Suppressor macrophage (primary cell): ENCODE results near the gene SH3GL2.

Source experiments
- DNase-seq, 4 experiments: peaks; one replicate each; pipeline ENCODE4 v3.0.0-alpha.2; 2020 to 2022
- total RNA-seq, 17 experiments: gene quantifications; one replicate each; lab custom pipeline; 2026; ENCODE audit warnings: mixed read lengths in 6 of 17, inconsistent platforms in 3 of 17; lab: John Stamatoyannopoulos, UW

The SH3GL2 gene
- 0 to 2.0 (median 0.04) reads per million in 17 experiments for total RNA-seq

DNA sequence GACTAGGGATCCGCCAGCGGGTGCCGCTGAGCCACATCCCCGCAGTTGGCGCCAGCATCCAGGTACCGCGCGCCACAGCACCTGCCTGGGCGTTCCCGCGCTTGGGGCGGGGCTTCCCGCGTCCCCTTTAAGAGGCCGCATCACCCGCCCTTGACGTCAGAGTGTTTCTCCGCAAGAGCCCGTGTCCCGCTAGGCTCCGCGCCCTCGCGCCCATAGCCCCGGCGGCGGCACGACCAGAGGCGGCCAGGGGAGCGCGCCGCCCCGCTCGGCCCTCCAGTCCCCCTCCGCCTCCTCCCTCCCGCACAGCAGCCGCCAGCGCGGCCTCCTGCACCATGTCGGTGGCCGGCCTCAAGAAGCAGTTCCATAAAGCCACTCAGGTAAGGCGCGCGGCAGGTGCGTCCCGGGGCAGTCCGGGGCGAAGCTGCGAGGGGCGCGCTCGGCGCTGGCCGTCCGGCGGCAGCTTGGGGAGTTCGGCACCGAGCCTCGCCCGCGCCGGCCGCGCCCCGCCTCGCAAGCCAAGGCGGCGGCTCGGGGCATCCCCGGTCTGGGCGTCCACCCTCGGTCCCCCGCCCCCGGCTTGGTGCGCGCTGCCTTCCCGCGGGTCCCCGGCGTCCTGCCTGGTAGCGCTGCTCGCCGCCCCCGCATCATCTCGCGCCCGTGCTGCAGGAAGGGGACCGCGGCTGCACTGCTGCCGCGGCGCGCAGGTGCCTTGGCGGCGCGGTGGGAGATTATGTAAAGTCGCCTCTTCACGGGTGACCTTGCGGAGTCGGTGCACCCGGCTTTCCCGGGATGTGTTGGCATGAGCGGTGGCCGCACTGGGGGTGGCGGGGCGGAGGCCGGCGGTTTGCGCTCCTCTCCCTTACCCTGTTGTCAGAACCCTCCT, at the start of gene SH3GL2:
TSS of gene SH3GL2 (plus strand) at position 156 of the 883 bp plus-strand sequence.
- DNase-seq, result peak in 1 of 4 experiments; percentile 9

DNA sequence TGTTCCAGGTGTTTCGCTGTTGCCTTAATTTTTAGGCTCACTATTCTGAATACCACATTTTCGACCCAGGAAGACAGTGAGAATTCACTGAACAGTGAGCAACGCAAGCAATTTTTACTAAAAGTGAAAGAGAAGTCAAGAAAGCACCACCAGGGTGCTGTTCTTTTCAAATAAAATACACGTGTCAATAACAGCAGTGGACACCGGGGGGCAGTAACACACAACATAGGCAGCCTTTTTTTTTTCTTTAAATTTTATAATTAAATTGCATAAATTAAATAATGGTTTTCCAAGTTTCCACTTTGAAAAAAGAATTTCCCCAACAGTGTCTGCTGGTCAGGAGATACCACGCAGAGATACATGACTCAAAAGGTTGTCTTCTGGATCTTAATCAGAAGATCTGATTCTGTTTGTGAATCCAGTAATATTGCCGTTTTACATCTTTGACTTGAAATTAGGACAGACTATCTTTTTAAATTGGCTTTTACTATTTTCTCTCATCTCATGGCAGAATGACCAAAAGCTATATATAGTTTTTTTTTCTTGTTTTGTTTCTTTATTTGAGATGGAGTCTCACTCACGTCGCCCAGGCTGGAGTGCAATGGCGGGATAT, 47.1 kb upstream of the SH3GL2 start:
- peak; percentile 44 to 61 (median 56) for DNase-seq

DNA sequence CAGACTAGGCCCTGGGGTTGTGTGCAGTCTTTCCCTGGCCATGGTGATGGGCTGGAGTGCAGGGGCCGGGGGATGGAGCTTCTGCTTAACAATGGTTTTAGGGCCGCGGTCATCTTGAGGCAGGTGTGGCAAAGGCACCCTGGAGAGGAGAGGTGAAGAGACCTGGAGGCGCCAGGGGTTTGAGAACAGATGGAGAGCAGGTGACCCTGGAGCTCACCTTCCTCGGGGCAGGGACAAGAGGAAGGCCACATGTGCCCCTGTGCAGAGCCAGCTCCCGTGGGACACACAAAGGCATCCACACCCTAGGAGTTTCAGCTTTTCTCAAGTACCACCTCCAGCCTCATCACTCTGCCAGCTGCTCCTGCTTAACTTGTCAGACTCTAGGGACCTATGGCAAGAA, 46.4 kb upstream of the SH3GL2 start:
- no peak for DNase-seq

DNA sequence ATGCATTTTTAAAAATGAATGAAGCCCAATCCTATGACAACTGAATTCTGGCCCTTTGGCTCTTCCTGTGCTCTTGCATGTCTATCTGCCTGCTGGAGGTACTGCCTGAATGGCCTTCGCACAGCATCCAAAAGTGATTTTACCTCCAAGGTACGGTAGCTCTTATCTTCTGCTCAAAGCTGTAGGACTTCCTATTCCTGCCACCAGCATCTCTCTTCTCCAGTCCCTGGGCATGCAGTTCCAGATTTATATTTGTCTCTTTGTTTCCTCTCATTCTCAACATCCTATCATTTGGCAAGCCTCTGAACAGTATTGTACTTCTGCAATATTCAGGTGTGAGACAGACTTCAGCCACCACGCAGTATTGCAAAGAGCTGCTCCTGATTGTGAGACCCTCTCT, 43.7 kb upstream of the SH3GL2 start:
- DNase-seq, result no peak

DNA sequence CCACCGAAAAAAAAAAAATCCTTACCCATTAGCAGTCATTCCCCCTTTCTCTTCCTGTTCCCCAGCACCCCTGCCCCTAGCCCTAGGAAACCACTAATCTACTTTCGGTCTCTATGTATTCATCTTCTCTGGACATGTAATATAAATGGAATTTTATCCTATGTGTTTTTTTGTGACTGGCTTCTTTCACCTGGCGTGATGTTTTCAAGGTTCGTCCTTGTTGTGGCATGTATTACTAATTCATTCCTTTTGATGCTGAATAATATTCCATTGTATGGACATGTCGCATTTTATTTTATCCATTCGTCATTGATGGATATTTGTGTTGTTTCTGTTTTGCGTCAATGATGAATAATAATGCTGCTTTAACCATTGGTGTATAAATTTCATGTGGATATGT, 42.8 kb upstream of the SH3GL2 start:
- no peak for DNase-seq

DNA sequence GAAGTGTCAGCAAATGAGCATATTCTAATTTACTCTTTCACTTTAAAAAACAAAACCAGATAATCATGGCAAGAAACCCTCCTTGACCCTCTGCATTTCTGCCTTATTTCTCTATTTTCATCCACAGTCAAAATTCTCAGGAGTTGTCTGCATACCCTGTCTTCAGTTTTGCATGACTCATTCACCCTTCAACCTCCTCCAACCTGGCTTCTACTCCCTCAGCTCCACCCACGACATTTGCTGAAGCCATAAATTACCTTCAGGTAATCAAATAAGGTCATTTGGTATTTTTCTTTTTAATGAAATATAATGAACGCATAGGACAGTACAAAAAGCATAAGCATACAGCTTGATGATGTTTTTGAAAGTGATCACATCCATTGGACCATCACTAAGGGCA, 27.8 kb upstream of the SH3GL2 start:
- DNase-seq, result no peak

DNA sequence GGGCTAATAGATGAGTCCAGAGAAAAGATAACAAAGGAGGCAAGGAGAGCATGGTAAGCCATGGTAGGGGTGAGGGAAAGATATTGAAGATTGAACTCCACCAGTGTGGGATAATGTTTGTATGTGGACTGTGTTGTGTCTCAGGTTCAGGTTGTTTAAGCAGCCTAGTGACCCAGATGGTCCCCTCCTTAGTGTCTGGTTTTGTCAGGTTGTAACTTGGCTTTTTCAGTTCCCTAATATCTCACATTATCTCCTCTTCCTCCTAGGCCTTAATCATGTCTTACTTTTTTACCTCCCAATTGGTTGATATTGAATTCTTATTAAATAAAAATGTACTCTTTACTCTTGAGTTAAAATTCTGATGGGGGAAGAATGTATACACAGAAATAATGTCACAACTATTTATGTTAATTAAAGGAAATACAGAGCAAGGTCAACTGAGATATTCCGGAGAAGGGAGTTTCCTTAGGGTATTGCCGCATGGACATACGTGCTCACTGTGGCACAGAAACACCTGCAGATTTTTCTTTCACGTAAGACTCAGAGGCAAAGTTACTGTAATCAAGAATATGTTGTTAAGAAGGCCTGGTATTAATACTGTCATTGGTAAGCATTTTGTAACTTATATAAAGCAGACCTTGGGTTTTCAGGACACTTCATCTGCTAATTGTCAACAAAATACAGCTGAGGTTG, 23.4 kb upstream of the SH3GL2 start:
- DNase-seq, result no peak

DNA sequence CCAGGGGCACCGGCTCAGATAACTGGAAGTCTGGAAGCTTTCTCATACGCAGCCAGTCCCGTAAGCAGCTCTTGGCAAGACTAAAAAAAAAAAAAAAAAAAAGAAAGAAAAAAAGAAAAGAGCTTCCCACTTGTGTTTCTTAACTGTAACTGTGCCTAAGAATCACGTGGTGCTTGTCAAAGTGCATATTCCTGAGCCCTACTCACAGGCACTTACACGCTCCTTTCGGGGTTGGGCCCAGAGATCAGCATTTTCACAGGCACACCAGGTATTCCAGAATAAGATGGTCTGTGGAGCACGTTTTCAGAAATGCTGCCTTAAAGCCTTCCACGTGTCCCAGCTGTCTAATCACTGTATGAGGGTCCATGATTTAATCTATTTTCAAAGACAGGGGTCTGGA, 22.6 kb upstream of the SH3GL2 start:
- no peak for DNase-seq

DNA sequence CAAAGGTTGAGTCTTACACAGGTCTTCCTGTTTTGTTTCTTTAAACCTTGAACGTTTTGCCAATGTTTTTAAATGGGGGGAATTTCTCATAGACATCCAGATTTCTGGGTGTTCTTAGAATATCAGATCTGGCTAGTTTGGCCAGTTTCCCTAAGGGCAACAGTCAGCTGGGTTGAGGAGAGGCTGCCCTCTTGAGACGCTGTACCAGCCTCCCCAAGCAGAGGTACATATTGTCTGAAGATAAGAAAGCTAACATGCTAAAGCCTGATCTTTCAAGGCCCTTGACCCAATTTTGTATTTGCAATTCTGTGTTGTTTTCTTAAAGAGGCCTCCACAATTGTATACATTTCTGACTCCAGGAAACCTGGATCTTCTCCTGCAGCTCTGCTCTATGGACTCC, 21.9 kb upstream of the SH3GL2 start:
- no peak for DNase-seq

DNA sequence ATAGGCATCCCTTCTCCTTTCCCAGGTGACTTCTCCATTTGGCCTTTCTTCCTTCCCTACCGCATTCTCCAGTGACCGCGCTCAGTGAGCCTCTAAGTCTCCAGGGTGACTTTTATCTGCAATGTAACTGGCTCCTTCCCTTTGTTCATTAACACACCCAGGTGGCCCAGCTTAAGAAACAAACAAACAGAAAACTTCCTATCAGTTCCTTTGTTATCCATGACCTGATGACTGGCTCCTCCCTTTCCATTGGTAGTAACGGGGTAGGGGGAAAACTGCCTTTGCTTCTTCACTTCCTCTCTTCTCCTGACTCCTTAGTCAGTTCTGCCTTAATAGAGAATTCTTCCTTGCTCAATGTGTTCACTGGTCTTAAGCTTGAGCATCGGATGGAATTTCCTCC, 7.0 kb upstream of the SH3GL2 start:
- no peak for DNase-seq

DNA sequence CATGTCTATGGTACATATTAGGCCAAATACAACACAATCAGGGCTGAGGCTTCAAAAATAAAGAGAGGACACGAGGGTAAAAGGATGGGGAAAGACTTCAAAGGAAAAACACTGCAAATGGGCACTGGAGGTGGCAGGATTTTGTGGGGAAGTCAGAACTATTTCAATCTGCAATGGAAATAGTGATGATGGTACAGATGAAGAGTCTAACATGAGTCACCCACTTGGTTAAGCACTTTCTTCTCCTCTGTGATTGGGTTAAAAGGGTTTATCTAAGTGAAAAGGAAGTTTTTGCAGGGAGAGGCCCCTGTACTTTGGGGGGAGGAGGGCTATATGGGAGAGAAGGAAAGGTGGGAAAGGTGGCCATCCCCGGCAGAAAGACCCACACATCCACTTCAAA, 4.5 kb upstream of the SH3GL2 start:
- no peak for DNase-seq

DNA sequence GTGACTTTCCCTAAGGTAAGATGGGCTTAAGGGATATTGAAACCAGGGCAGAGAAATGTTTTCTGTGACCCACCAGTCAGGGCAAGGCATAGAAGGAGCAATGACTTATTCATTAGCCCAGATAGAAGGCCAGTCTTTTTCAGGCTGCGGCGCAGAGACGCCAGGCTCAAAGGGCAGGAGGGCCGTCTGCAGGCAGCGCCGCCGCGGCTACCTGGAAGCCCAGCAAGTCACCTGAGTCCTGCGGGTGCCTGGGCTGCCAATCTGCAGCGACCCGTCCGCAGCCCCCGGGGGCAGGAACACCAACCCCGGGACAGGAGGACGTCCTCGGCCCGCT, 322 bp upstream of the SH3GL2 start:
- DNase-seq, result no peak

DNA sequence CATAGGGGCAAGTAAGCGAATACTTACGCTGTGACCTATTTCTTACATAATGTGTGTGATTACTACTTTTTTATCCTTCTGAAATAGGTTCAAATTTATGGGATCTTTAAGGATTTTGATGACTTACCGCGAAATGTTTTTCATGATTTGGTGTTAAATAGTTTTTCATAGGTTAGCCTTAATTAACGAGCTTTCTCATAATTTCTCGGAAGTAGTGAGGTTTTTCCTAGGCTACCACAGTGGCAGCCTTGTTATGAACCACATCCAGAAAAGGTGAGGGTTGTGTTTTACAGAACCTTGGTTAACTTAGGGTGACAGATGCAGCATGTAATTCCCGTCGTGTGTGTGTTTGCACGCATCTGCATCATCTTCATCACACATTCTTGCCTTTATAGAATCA, 1.3 kb downstream of the SH3GL2 start:
- DNase-seq, result no peak

DNA sequence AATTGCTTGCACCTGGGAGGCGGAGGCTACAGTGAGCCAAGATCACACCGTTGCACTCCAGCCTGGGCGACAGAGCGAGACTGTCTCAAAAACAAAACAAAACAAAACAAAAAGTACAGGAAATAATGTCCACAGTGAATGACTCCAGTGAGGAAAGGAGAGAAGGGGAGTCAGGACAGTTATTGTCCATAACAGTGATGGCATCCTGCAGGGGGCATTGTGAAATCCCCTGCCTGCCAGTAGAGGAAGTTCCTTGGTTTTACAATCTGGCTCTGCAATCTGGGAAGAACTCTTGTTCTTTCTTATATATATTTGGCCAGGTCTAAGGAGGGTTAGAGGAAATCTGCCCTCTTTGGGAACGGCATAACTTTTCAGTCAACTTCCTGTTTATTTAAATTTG, 8.2 kb downstream of the SH3GL2 start:
- no peak for DNase-seq

DNA sequence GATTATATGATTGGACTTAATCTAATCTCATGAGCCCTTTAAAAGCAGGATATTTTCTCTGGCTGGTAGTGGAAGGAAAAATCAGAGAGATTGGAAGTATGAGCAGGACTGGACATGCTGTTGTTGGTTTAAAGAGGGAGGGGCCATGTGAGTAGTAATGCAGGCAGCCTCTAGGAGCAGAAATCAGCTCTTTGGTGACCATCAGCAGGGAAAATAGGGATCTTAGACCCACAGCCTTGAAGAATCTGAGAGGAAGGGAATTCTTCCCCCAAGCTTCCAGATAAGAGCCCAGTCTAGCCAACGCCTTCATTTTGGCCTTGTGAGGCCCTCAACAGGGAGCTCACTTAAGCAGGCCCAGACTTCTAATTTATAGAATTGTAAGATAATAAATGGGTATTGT, 9.5 kb downstream of the SH3GL2 start:
- no peak for DNase-seq

DNA sequence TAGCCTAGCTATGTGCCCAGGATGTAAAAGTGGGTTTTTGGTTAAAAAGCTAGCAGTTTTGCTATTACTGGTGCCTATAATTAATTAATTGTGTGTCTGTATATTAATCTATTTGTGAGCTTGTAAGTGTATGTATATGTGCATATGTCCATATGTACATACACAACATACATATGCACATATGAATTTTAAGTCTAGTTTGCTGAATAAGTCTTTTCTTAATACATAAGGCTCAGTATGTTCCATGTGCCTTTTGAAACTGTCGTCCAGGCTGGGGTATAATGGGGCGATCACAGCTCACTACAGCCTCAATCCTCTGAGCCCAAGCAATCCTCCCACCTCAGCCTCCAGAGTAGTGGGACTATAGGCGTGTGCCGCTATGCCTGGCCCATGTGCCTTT, 10.1 kb downstream of the SH3GL2 start:
- DNase-seq, result no peak

DNA sequence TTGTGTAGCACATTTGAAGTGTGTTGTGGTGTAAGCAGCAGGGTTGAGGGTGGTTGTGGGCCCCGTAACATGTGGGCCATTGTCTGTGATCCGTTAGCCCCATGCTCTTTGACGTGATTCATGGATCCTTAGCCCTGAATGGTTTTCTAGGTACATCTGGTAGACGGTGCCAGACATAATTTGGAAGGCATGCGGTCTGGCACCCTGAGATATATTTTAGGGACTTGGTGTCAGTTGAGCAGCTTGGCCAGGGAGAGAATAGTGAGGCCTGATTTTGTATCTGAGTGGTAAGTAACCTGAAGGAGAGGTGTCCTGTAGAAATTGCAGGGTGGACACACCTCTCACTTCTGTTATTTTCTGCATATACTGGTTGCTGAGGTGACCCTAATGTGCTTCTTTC, 10.9 kb downstream of the SH3GL2 start:
- DNase-seq, result no peak

DNA sequence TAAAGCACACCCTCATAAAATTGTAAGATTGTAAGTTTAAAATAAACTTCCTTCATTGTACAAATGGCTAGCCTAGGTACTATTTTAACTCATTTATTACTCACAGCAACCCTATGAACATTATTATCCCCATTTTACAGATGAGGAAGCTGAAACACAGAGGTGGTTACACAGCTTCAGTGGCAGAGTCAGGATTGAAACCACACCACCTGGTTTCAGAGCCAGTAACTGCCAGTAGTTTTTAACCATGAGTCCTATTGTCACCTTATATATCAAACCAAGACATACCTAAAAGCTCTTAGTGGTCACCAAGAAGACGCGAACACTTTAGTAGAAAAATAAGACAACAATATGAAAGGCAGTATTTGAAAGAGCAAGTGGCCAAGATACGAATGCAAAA, 16.1 kb downstream of the SH3GL2 start:
- no peak for DNase-seq

DNA sequence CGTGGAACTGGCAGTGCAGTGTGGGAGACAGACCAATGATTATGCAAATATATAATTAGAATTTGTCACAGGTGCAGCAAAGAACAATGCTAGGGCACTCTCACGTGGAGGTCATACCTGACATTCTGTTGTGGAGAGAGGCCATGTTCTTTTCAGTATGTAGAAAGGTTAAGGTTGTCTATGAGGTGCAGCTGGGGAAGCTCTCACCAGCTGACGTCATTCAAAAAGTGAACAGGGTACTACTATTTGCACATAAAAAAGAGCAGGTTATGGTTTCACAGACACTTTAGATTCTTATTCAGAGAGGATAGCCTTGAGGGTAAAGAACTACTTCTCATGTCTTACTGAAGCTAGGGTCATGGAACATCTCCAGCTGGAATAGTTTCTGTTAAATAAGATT, 19.1 kb downstream of the SH3GL2 start:
- DNase-seq, result no peak

DNA sequence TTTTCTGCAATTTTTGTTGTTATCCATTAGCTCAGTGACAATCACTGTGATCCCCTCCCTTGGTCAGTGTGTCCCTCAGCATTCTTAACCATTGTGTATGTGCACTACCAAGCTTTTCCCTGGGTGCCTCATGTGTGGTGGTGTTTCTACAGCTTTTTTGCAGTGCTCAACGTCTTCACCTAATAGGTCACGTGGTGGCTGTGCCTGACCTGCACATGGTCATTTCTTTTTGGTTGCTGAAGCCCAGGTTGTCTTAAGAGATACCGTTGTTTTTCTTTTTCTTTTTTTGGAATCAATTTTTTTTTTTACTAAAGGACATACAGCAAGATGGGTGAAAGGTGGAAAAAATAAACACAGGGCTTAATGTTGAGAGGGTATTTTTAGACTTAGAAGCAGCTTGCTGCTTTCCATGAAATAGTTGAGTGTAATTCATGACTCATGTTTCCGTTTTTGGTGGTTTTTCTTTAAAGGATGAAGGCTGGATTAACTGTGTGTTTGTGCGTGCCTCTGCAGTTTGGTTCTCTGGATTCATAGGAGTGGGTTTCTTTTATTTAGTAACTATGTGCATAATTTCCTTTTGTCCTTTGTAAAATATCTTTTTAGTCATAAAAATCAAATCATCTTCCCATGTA, 22.2 kb downstream of the SH3GL2 start:
- DNase-seq, result no peak

DNA sequence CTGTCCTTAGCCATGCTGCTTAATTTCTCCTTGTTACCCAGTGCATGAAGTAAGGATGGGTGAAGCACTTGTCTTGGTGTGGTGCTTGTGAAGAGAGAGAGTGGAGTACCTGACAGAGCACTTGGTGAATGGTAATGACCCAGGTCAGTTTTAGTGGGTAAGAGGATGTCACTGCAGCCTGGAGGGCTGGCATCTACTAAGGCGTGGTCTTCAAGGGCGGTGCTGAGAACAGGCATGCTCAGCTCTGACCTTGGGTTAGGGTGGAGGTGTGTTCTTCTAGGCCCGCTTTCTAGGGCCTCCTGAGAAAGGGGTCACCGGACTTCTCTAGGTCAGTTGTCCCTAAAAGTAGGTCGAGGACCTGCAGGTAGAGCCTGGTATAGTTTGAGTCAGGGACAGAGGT, 25.7 kb downstream of the SH3GL2 start:
- no peak for DNase-seq

DNA sequence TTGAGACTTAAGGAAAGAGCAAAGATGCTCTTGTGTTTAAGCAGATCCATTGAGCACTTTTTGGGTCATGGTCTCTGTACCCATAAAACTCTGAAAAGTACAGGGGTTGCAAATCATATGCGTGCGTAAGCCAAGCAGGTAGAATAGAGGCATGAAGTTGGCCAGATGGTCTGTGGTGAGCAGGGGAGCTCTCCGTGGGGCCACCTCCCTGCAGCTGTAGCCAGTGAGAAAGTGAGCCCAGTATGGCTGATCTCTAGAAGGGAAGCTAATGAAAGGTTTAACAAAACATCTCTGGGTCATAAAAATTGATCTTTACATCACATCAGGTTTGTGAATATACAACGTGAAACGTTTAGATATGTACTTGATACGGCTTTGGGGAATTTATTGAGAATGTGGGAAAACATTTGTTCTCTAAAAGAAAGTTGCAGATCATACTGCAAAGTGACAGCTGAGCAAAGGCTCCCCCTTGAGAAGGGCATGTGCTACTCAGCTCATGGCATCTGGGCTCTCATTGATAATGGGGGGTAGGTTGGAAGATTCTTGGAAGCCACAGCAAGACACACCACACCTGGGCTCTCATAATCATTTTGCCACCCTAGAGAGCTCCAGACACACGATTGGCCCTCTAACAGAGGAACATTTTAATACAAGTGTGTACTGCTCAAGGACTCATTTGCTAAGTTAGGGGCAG, 30.6 kb downstream of the SH3GL2 start:
- no peak for DNase-seq

DNA sequence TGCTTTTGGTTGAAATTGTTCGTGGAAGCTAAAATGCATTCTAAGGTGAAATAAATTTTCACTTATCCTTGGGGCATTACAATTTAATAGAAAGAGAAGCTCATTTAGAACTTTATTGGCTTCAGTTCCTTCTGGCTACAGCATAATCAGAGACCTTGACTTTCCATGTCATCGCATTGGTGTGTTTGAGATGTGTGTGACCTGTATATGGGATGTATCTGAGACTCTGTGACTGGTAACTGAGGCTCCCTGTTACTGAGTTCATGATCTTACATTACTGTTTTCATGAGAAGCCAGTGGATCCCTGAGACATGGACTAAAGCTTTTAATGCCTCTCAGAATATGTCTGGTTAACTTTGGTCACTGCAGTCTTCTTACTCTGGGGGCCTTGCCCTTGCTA, 32.5 kb downstream of the SH3GL2 start:
- DNase-seq, result no peak
